GM12878 (cell line): ENCODE results near the gene CHD5. TPM values are rescaled to one million over a fixed set of nuclear protein-coding genes. Genes with fewer than 3 reads are reported as not detected.

ENCODE experiments used
- ATAC-seq: fragments of 200-7000 bp; cut with Tn5 transposase; 3 replicates; pipeline ENCODE4 v1.9.1; 2020; ENCODE audit warnings: mild to moderate bottlenecking, moderate library complexity
- BruUV-seq: library from RNA; stranded (reverse); fragments of 400-500 nt; replicated peaks from 2 replicates; lab custom pipeline; 2021; lab: Mats Ljungman, UMichigan
- CTCF ChIA-PET: fragments of 300-600 bp; sonication (Branson Sonifier 250); formaldehyde crosslinking; extraction: SDS; loops from one replicate; lab custom pipeline; 2021; ENCODE audit warnings: inconsistent platforms; lab: Yijun Ruan, JAX
- POLR2A ChIA-PET: fragments of 350-600 bp; formaldehyde crosslinking; extraction: SDS; loops from one replicate; lab custom pipeline; 2021; ENCODE audit warnings: inconsistent platforms; lab: Charles Lee
- RAD21 ChIA-PET: fragments of 300-600 bp; sonication (Branson Sonifier 250); formaldehyde crosslinking; loops from one replicate; lab custom pipeline; 2023; ENCODE audit warnings: antibody characterized with exemption; ENCODE audit not compliant: unreplicated experiment; lab: Charles Lee
- SMC1A ChIA-PET: fragments of 300-600 bp; sonication (Branson Sonifier 250); formaldehyde crosslinking; loops from one replicate; lab custom pipeline; 2023; ENCODE audit not compliant: unreplicated experiment, uncharacterized antibody; lab: Charles Lee
- DNase-seq: peaks from one replicate; pipeline ENCODE4 v3.0.0-alpha.2; 2011; ENCODE audit warnings: low read depth, low spot score
- FAIRE-seq: peaks from 3 replicates; lab custom pipeline; 2011; peaks lifted over from hg19 to GRCh38; lab: Jason Lieb, UNC
- H2AFZ ChIP-seq: 2 replicates; pipeline ENCODE4 v1.6.0; 2011; ENCODE audit warnings: low read depth, low read length, control low read depth; ENCODE audit not compliant: control insufficient read depth
- H3K27ac ChIP-seq: 2 replicates; pipeline ENCODE4 v1.5.1; 2011; ENCODE audit warnings: control low read depth; ENCODE audit not compliant: control insufficient read depth, insufficient read depth
- H3K27me3 ChIP-seq, 2 experiments: replicated peaks in 1 of 2; 2 replicates each; pipeline versions ENCODE4 v1.6.0 to v1.6.1; 2011; ENCODE audit warnings: low read length in 1 of 2; ENCODE audit not compliant: control insufficient read depth in 2 of 2, insufficient read depth in 2 of 2
- H3K36me3 ChIP-seq, 2 experiments: 2 replicates each; pipeline ENCODE4 v1.5.1; 2011; ENCODE audit warnings: low read length in 1 of 2; ENCODE audit not compliant: control insufficient read depth in 2 of 2, insufficient read depth in 2 of 2
- H3K4me1 ChIP-seq: 2 replicates; pipeline ENCODE4 v1.6.1; 2011; ENCODE audit warnings: mild to moderate bottlenecking, low read length, moderate library complexity, mixed read lengths; ENCODE audit not compliant: control insufficient read depth, insufficient read depth
- H3K4me2 ChIP-seq: 2 replicates; pipeline ENCODE4 v1.6.0; 2011; ENCODE audit warnings: control low read depth; ENCODE audit not compliant: control insufficient read depth, insufficient read depth
- H3K4me3 ChIP-seq: fragments of 200-600 bp; sonication (generic); 2 replicates; pipeline ENCODE4 v1.5.1; 2016
- H3K79me2 ChIP-seq: 2 replicates; pipeline ENCODE4 v1.6.0; 2011; ENCODE audit warnings: low read length; ENCODE audit not compliant: control insufficient read depth, insufficient read depth
- H3K9ac ChIP-seq: 2 replicates; pipeline ENCODE4 v1.8.0; 2011; ENCODE audit warnings: low read length, control low read depth, mixed read lengths; ENCODE audit not compliant: control insufficient read depth, insufficient read depth
- H3K9me3 ChIP-seq: replicated peaks from 3 replicates; pipeline ENCODE4 v1.5.1; 2011; ENCODE audit warnings: mild to moderate bottlenecking, low read length; ENCODE audit not compliant: control insufficient read depth, insufficient read depth
- H4K20me1 ChIP-seq: 2 replicates; pipeline ENCODE4 v1.6.0; 2011; ENCODE audit not compliant: control insufficient read depth, insufficient read depth
- DPF2 ChIP-seq: fragments of 450-650 bp; IDR thresholded peaks from 2 replicates; pipeline ENCODE4 v1.6.1; 2017; ENCODE audit warnings: mild to moderate bottlenecking
- SREBF2 ChIP-seq: IDR thresholded peaks from 2 replicates; pipeline ENCODE4 v1.6.1; 2012; ENCODE audit warnings: mild to moderate bottlenecking, low read length
- WGBS: methylation state at CpG from one replicate; pipeline ENCODE4 v1.1.6; 2016; ENCODE audit warnings: low lambda C conversion rate; ENCODE audit not compliant: insufficient replicate concordance, insufficient coverage; ENCODE audit errors: missing lambda C conversion rate; 5-methylcytosine and 5-hydroxymethylcytosine counted together
- in situ Hi-C: fragments of 300-500 bp; cut with MboI; formaldehyde crosslinking; loops from 9 replicates; pipeline ENCODE4 v1.14.3; 2018; ENCODE audit warnings: mixed read lengths
- intact Hi-C: fragments of 100-400 bp; cut with micrococcal nuclease; formaldehyde crosslinking; loops from one replicate; pipeline ENCODE4 v1.14.2; 2022; ENCODE audit not compliant: unreplicated experiment
- polyA plus RNA-seq, 11 experiments: library from polyadenylated mRNA; depleted of rRNA in 4 of 11; unstranded in 6 of 11; stranded (reverse) in 5 of 11; fragments of >200 nt; fragmentation: Nextera tagmentation in 4 of 11; fragmentation: Illumina TruSeq in 1 of 11; extraction: Ambion mirVana in 4 of 11; extraction: Trizol in 1 of 11; gene quantifications; 1 replicate in 1 of 11; 2 replicates in 10 of 11; pipeline versions ENCODE4 v1.2.1 to v1.2.3, GENCODE V29; 2011 to 2016; ENCODE audit warnings: inconsistent platforms in 2 of 11, missing spikeins in 2 of 11, low read depth in 1 of 11
- total RNA-seq, 4 experiments: library from RNA; depleted of rRNA in 3 of 4; stranded (reverse); fragments of >200 nt in 3 of 4; fragmentation: Illumina TruSeq in 1 of 4; extraction: Trizol in 1 of 4; gene quantifications; 2 replicates each; pipeline versions ENCODE4 v1.2.1 to v1.2.3, GENCODE V29; 2013 to 2021
- TF ChIP-seq, protein P1 (sequence below): IDR thresholded peaks from 2 replicates; pipeline ENCODE4 v1.6.1; 2011; ENCODE audit warnings: mild to moderate bottlenecking, low read depth, low read length, moderate library complexity; ENCODE audit not compliant: insufficient replicate concordance
- TF ChIP-seq, protein P2 (sequence below): fragments of 450-650 bp; IDR thresholded peaks from 2 replicates; pipeline ENCODE4 v1.6.1; 2017; ENCODE audit warnings: antibody characterized with exemption, mild to moderate bottlenecking, moderate library complexity
- TF ChIP-seq, protein P3 (sequence below): IDR thresholded peaks from 2 replicates; pipeline ENCODE4 v1.6.1; 2012; ENCODE audit warnings: low read depth, low read length, improper control_type of control experiment

The CHD5 gene
- total and polyA plus RNA-seq, 10 of the 15 experiments (the other 5 are each of a cell fraction or from before 2014, with no cell fraction given) = 0.03 to 0.49 (median 0.13) TPM; not detected in 3

DNA sequence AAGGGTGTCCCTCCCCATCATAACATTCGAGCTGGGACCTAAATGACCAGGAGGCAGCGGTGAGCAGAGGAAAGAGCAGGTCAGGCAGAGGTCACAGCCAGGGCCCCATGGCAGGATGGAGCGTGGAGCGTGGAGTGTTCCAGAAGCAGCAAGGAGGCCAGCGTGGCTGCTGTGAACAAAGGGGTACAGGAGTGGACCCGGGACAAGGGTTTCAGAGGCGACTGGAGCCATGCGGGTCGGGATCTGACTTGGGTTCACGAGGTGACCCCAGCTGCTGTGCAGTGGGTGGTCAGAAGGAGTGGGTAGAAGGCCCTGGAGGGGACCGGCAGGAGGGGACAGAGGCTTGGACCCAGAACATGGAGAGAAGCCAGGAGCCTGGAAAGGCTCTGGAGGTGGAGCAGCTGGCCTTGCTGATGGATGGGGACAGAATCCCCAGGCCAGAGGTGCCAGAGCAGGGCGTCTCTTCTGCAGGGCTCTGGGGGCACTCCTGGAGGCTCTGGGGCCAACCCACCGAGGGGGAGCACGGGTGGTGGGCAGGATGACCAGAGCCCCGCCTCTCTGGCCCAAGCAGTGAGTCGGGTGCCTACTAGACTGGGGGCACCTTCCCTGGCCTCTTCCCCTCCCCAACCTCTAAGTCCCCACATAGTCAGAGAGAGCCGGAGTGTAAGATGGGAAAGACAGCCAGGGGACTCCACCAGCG, 2.3 kb downstream of the CHD5 start (continued):
- TF ChIP-seq, protein P1, sequence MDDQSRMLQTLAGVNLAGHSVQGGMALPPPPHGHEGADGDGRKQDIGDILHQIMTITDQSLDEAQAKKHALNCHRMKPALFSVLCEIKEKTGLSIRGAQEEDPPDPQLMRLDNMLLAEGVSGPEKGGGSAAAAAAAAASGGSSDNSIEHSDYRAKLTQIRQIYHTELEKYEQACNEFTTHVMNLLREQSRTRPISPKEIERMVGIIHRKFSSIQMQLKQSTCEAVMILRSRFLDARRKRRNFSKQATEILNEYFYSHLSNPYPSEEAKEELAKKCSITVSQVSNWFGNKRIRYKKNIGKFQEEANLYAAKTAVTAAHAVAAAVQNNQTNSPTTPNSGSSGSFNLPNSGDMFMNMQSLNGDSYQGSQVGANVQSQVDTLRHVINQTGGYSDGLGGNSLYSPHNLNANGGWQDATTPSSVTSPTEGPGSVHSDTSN = no peak
- TF ChIP-seq, protein P2, sequence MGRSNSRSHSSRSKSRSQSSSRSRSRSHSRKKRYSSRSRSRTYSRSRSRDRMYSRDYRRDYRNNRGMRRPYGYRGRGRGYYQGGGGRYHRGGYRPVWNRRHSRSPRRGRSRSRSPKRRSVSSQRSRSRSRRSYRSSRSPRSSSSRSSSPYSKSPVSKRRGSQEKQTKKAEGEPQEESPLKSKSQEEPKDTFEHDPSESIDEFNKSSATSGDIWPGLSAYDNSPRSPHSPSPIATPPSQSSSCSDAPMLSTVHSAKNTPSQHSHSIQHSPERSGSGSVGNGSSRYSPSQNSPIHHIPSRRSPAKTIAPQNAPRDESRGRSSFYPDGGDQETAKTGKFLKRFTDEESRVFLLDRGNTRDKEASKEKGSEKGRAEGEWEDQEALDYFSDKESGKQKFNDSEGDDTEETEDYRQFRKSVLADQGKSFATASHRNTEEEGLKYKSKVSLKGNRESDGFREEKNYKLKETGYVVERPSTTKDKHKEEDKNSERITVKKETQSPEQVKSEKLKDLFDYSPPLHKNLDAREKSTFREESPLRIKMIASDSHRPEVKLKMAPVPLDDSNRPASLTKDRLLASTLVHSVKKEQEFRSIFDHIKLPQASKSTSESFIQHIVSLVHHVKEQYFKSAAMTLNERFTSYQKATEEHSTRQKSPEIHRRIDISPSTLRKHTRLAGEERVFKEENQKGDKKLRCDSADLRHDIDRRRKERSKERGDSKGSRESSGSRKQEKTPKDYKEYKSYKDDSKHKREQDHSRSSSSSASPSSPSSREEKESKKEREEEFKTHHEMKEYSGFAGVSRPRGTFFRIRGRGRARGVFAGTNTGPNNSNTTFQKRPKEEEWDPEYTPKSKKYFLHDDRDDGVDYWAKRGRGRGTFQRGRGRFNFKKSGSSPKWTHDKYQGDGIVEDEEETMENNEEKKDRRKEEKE = no peak

- SMC1A ChIA-PET = interaction anchor here (1.4 kb wide), 1 partner anchor 11 kb away, joined by 4 read pairs; no protein-coding TSS in a partner anchor
- no TSS peak for BruUV-seq
Observed at GRCh38 chr1:6176779-6177178, 3.3 kb downstream of the CHD5 start.

More at GRCh38 chr1:6176779-6177178, 3.3 kb downstream of the CHD5 start:
- Histone ChIP-seq H3K27me3 (peaks cover 0 to 5% of the 10 kb centered on the region in 2 experiments; a peak in 2 of 4 replicates), H3K9ac (no peak overlapping the region), H3K27ac (no peak overlapping the region), H2AFZ (no peak overlapping the region), H3K9me3 (no peaks in the 10 kb centered on the region; the same call in 2 of the 3 replicates), H4K20me1 (no peaks in the 10 kb centered on the region; the same call in 1 of the 2 replicates), H3K4me3 (no peak overlapping the region), H3K36me3 (no peaks in the 10 kb centered on the region), H3K4me2 (no peak overlapping the region), H3K79me2 (no peaks in the 10 kb centered on the region), H3K4me1 (no peaks in the 10 kb centered on the region)
- ChIA-PET CTCF (interaction anchor here (0.6 to 1.1 kb wide), 2 partner anchors 9 to 81 kb away, joined by 3 to 4 read pairs; no protein-coding TSS in a partner anchor), POLR2A (no interaction called here), RAD21 (no interaction called here)
- FAIRE-seq (no peak), DNase-seq (no peak), ATAC-seq (no peak)
- intact Hi-C loops = no loop called here
- TF ChIP-seq, protein P3, sequence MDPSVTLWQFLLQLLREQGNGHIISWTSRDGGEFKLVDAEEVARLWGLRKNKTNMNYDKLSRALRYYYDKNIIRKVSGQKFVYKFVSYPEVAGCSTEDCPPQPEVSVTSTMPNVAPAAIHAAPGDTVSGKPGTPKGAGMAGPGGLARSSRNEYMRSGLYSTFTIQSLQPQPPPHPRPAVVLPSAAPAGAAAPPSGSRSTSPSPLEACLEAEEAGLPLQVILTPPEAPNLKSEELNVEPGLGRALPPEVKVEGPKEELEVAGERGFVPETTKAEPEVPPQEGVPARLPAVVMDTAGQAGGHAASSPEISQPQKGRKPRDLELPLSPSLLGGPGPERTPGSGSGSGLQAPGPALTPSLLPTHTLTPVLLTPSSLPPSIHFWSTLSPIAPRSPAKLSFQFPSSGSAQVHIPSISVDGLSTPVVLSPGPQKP = no peak
- TF ChIP-seq DPF2 (no peak), SREBF2 (no peak)
- 47% methylated on average over 5 of the region's 5 CpGs for WGBS
- in situ Hi-C loops = no loop called here
